GM13976 (cell line): ENCODE data around the gene PKIG.

Source experiments
- DNase-seq: peaks from one replicate; pipeline ENCODE4 v3.0.0; 2012; ENCODE audit warnings: low spot score
- in situ Hi-C: fragments of 300-500 bp; cut with MboI; formaldehyde crosslinking; loops from one replicate; pipeline ENCODE4 v1.12.0; 2022; ENCODE audit warnings: low sequenced_read_pairs, mixed read lengths, inconsistent platforms; ENCODE audit not compliant: unreplicated experiment
- TF ChIP-seq, protein P1 (sequence below): IDR thresholded peaks from 2 replicates; pipeline ENCODE4 v1.5.1; 2012; ENCODE audit warnings: borderline replicate concordance, mild to moderate bottlenecking; ENCODE audit not compliant: insufficient read depth; ENCODE audit errors: extremely low read depth, missing control alignments, control extremely low read depth

PKIG gene

DNA sequence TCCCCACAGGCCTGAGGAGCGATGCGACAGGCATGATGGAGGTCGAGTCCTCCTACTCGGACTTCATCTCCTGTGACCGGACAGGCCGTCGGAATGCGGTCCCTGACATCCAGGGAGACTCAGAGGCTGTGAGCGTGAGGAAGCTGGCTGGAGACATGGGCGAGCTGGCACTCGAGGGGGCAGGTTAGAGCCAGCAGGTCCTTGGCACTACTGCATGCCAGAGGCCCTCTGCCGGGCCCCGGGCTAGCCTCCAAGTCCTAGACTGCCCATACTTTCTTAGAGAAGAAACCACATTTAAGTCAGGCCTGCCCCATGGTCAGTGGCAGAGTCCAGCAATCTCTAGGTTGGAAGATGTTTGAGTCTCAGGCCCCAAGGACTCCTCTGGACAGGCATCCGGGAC is 32.1 kb downstream of the PKIG start:
- TF ChIP-seq, protein P1, sequence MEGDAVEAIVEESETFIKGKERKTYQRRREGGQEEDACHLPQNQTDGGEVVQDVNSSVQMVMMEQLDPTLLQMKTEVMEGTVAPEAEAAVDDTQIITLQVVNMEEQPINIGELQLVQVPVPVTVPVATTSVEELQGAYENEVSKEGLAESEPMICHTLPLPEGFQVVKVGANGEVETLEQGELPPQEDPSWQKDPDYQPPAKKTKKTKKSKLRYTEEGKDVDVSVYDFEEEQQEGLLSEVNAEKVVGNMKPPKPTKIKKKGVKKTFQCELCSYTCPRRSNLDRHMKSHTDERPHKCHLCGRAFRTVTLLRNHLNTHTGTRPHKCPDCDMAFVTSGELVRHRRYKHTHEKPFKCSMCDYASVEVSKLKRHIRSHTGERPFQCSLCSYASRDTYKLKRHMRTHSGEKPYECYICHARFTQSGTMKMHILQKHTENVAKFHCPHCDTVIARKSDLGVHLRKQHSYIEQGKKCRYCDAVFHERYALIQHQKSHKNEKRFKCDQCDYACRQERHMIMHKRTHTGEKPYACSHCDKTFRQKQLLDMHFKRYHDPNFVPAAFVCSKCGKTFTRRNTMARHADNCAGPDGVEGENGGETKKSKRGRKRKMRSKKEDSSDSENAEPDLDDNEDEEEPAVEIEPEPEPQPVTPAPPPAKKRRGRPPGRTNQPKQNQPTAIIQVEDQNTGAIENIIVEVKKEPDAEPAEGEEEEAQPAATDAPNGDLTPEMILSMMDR: no peak
- in situ Hi-C loops: loop anchor here (10.0 kb wide), 1 partner anchor 400 kb away; the partner anchor contains the start of gene OSER1
- DNase-seq: no peak

DNA sequence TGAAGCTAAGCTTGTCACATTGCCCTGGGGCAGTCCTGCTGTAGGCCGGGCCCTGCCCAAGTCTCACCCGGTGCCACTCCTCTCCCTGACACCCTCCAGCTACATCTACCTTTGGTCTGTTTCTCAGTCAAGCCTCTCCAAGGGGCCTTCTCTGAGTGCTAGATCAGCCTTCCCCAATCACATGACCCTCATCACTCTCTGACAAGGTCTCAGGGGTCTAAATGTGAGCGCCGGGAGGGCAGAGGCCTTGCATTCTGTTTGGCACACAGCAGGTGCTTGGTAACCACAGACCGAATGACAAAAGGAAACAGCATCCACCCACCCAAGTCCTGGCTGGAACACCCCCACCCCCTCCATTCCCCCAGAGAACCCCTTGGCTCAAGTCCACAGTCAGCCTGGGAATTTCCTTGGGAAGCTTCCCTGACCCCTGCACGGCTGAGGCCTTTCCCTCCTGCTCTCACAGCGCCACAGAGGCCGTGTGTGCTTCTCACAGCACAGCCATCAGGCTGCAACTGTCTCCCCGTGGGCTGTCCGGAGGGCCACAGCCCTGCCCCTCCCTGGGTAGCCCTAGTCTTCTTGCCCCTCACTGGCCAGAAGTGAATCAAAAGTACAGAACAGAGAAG is 32.9 kb downstream of the PKIG start:
- TF ChIP-seq, protein P1: no peak
- peak; percentile 57 for DNase-seq
- in situ Hi-C loops: loop anchor here (10.0 kb wide), 1 partner anchor 400 kb away; the partner anchor contains the start of gene OSER1

DNA sequence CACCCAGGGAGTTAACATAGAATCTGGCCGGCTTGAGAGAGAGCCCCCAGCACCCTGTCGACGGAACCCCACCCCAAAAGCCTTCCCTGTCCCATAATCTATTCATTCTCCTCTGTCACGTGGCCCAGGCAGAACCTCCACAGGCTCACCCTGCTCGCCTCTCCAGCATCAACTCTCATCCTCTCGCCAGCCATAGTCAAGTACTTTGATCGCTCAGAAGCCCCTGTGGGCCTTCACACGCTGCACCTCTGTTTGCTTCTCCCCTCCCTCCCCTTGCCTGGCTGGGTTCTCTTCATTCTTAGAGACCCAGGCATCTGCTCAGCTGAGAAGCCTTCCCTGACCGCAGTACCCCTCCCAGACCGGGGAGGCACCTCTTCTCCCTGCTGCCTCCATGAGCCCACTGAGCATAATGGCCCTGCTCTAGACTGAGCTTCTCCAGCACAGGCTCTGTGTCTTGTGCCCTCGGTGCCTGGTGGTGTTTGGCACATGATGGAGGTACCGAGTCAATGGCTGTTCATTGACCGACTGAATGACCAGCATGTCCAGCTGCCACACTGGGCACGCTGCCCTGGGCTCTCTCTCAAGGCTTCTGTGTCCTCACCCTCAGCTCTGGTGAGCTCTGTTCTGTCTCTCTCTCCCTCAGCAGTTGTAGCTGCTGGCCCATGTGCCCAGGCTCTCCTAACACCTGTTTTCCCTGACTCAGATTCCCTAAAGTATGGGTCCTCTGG is 33.7 kb downstream of the PKIG start:
- TF ChIP-seq, protein P1: no peak
- in situ Hi-C loops: loop anchor here (10.0 kb wide), 1 partner anchor 401 kb away; the partner anchor contains the start of gene OSER1
- peak; percentile 30 for DNase-seq

DNA sequence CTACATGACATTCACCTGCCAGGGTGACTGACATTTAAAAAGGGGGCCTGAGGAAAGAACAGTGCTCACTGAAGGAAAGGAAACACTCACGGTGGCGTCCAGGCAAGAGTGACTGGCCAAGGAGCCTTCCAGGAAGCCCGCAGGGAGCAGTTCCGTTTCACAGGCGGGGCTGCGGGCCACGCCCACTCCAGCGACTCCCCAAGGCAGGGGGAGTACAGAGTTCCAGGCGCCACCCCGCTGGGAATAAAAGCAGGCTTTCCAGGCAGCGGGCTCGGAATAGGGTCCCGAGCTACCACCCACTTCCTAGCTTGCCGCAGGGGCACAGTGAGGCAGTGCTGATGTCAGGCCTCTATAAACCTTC is 34.2 kb downstream of the PKIG start:
- in situ Hi-C loops: loop anchor here (10.0 kb wide), 1 partner anchor 402 kb away; the partner anchor contains the start of gene OSER1
- no peak for DNase-seq
- TF ChIP-seq, protein P1: no peak

DNA sequence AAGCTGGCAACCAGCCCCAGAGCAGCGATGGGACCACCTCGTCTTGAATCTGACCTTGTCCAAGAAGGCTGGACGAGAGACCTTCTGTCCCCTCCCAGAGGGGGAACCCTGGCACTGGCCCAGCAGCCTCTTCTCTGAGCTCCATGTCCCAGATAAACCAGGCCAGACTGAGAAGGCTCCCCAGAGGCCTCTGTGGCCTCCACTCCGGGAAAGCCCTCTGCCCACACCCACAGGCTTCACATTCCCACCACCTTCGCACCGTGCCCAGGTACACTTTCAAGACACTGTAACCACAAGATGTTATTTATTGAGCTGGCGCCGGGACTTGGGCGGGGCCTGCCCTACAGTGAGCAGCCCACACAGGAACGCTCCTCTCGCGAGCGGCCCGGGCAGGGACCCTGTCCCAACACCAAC is 35.9 kb downstream of the PKIG start:
- in situ Hi-C loops: loop anchor here (10.0 kb wide), 1 partner anchor 404 kb away; the partner anchor contains the start of gene OSER1
- TF ChIP-seq, protein P1: no peak
- DNase-seq: no peak

DNA sequence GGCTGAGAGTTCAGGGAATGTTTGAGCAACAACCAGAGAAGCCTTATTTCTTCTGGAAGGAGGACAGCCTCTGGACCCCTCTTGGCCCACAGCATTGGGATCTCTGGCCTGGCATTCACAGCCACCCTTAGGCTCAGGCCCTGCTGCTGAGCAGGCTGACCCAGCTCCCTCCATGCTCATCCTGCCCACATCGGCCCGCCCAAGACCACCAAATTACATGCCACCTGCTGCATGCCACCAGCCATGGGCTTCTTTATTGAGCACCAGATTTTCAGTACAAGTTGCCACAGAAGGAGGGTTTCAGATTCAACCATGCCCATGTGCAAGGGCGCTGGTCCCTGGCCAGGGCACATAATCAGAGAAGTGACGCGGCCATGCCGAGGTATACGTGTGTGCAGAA is 36.9 kb downstream of the PKIG start:
- no peak for DNase-seq
- in situ Hi-C loops: loop anchor here (10.0 kb wide), 1 partner anchor 404 kb away; the partner anchor contains the start of gene OSER1
- TF ChIP-seq, protein P1: no peak
